Measurements from ENCODE around the gene NOS3.

The NOS3 gene

GRCh38 chr7:151010037-151010306 is 19.2 kb downstream of the NOS3 start:
- Histone ChIP-seq H3K4me3 (ENCODE audit: low read depth, low read length) (no peak overlapping the region), H3K36me3 (ENCODE audit: control insufficient read depth in 2 of 2, insufficient read depth in 1 of 2, low read length in 2 of 2) (no peaks in the 10 kb centered on the region), H3K9me3 (ENCODE audit: control insufficient read depth, insufficient read depth, low read depth, low read length) (no peaks in the 10 kb centered on the region), H3K27ac (ENCODE audit: extremely low read depth, low read depth, low read length) (no peak overlapping the region), H3K4me1 (ENCODE audit: control insufficient read depth, insufficient read depth, low read length) (no peaks in the 10 kb centered on the region)
- POLR2A ChIA-PET, result interaction anchor here (0.6 kb wide), 1 partner anchor 217 kb away, joined by 4 read pairs; no protein-coding TSS in a partner anchor
- CTCF ChIA-PET, result interaction anchor here (0.6 to 2.9 kb wide), 8 partner anchors 9 to 306 kb away, joined by 3 to 26 read pairs (median 6); no protein-coding TSS in a partner anchor
- TF ChIP-seq PATZ1 (tag by site-specific recombination; IDR thresholded peaks at IDR 0.05) (no peak), SP2 (tag by site-specific recombination; IDR thresholded peaks at IDR 0.05) (no peak), ZNF239 (tag by site-specific recombination; IDR thresholded peaks at IDR 0.05) (no peak), ZNF341 (tag by site-specific recombination; IDR thresholded peaks at IDR 0.05; ENCODE audit: low read depth) (0 out of 2 replicates have a peak, but pooled peaks have one; percentile 27), HOXA7 (CRISPR knock-in tag; IDR thresholded peaks at IDR 0.05; ENCODE audit: borderline replicate concordance) (no peak)

- H3K9me3 ChIP-seq (ENCODE audit: control insufficient read depth, insufficient read depth, low read depth, low read length), result no peaks in the 10 kb centered on the region
- CTCF ChIA-PET, result interaction anchor here (0.6 to 2.9 kb wide), 17 partner anchors 8 to 306 kb away, joined by 3 to 27 read pairs (median 4); partner anchors contain the start of gene ATG9B
- TF ChIP-seq GLIS1 (tag by site-specific recombination; IDR thresholded peaks at IDR 0.05) (peak; percentile 20; the same call in 1 of the 2 replicates), ZNF140 (tag by site-specific recombination; IDR thresholded peaks at IDR 0.05) (no peak), GLIS2 (tag by site-specific recombination; IDR thresholded peaks at IDR 0.05) (peak; percentile 43), ZBTB8A (tag by site-specific recombination; IDR thresholded peaks at IDR 0.05) (0 out of 2 replicates have a peak, but pooled peaks have one; percentile 36), ATF2 (tag by site-specific recombination; IDR thresholded peaks at IDR 0.05; ENCODE audit: low read depth) (no peak), SP2 (tag by site-specific recombination; IDR thresholded peaks at IDR 0.05) (peak; percentile 10; the same call in 1 of the 2 replicates), SCRT2 (tag by site-specific recombination; IDR thresholded peaks at IDR 0.05) (no peak), ZNF223 (tag by site-specific recombination; IDR thresholded peaks at IDR 0.05) (no peak), ZNF600 (tag by site-specific recombination; IDR thresholded peaks at IDR 0.05) (peak; percentile 80; the same call in 1 of the 2 replicates), GLI2 (tag by site-specific recombination; IDR thresholded peaks at IDR 0.05; ENCODE audit: borderline replicate concordance, low read depth) (no peak), ZBTB20 (tag by site-specific recombination; IDR thresholded peaks at IDR 0.05) (no peak), ZNF248 (tag by site-specific recombination; IDR thresholded peaks at IDR 0.05) (no peak), ZBTB17 (tag by site-specific recombination; IDR thresholded peaks at IDR 0.05) (0 out of 2 replicates have a peak, but pooled peaks have one; percentile 8), ZFP3 (tag by site-specific recombination; IDR thresholded peaks at IDR 0.05; ENCODE audit: low read depth) (no peak), ZNF654 (tag by site-specific recombination; IDR thresholded peaks at IDR 0.05; ENCODE audit: low read depth) (no peak), YY2 (tag by site-specific recombination; IDR thresholded peaks at IDR 0.05) (no peak), ZNF416 (tag by site-specific recombination; IDR thresholded peaks at IDR 0.05) (no peak), ZFHX2 (tag by site-specific recombination; conservative IDR thresholded peaks at IDR 0.05) (no peak)
- H3K36me3 ChIP-seq (ENCODE audit: control insufficient read depth in 2 of 2, insufficient read depth in 1 of 2, low read length in 2 of 2), result no peaks in the 10 kb centered on the region
- H3K27ac ChIP-seq (ENCODE audit: extremely low read depth, low read depth, low read length), result no peak overlapping the region
- no peaks in the 10 kb centered on the region for H3K4me1 ChIP-seq (ENCODE audit: control insufficient read depth, insufficient read depth, low read length)
- H3K4me3 ChIP-seq (ENCODE audit: low read depth, low read length), result no peak overlapping the region
- POLR2A ChIA-PET, result interaction anchor here (1.3 kb wide), 1 partner anchor 18 kb away, joined by 6 read pairs; the partner anchor contains the start of gene ABCB8
Measured at GRCh38 chr7:151010307-151011096, 19.7 kb downstream of the NOS3 start.

Measured in HEK293 (cell line).